Measurements from ENCODE around the gene CD320. TPM values are rescaled to one million over a fixed set of nuclear protein-coding genes. Genes with fewer than 3 reads are reported as not detected.
A peak's percentile ranks its signal among the peaks of the same experiment; 100 is the strongest.

CD320 gene
- total and polyA plus RNA-seq, 2 experiments from 2014 or later, result 87.0 to 124 TPM

DNA sequence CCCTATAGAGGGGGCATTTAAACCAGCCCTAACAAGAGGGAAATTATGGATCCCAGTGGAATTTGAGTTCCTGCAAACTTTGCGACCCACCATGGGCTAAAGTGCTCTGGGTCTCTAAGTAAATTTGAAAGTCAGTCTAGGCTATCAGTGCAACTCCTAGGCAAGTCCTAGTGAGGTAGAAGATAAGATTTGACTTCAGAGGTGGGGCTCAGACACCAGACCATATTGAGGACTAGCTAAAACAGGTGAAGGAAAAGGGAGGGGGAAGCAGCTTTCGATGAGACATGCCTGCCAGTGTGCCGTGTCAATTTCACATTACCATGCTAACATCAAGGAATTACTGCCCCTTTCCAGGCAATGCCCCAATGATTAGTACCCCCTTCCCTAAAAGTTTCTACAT lies 38.4 kb downstream of the CD320 start:
- DNase-seq (ENCODE audit: low spot score) (no peak), ATAC-seq (no peak)
- Histone ChIP-seq H3K4me1 (ENCODE audit: insufficient read depth) (0 out of 2 replicates have a peak, but pooled peaks cover 8% of the 10 kb centered on the region), H3K79me2 (replicated peaks; ENCODE audit: insufficient read depth) (no peaks in the 10 kb centered on the region), H2AFZ (peak overlapping the region; percentile 91), H3K27ac (ENCODE audit: low read depth) (no peak overlapping the region), H3K36me3 (ENCODE audit: insufficient read depth) (no peaks in the 10 kb centered on the region), H3K4me2 (no peak overlapping the region), H3K4me3 (no peak overlapping the region), H3K9me2 (ENCODE audit: insufficient read depth) (no peaks in the 10 kb centered on the region), H3K27me3 (ENCODE audit: insufficient read depth) (no peaks in the 10 kb centered on the region), H4K20me1 (replicated peaks; ENCODE audit: insufficient read depth) (no peaks in the 10 kb centered on the region), H3F3A (replicated peaks; ENCODE audit: low read depth) (0 out of 2 replicates have a peak, but pooled peaks cover 10% of the 10 kb centered on the region)
- Mint-ChIP-seq H3K4me1 (peaks cover 8% of the 10 kb centered on the region), H3K27ac (no peak overlapping the region), H3K4me3 (peak overlapping the region; percentile 39; the same call in 1 of the 3 replicates), H3K9me3 (no peaks in the 10 kb centered on the region), H3K27me3 (ENCODE audit: insufficient read depth, low read depth, poor library complexity) (peaks cover 4% of the 10 kb centered on the region), H3K36me3 (ENCODE audit: low read depth) (no peaks in the 10 kb centered on the region; the same call in 2 of the 3 replicates)
- TF ChIP-seq NANOG (IDR thresholded peaks at IDR 0.05; ENCODE audit: borderline replicate concordance) (no peak), EZH2 (IDR thresholded peaks at IDR 0.05; ENCODE audit: low read depth, unreplicated experiment) (no peak), ZNF462 (CRISPR knock-in tag; IDR thresholded peaks at IDR 0.05) (no peak)

- TF ChIP-seq ZNF331 (CRISPR knock-in tag; IDR thresholded peaks at IDR 0.05; ENCODE audit: low read depth), result no peak
- TF ChIP-seq ZNF114 (CRISPR knock-in tag; IDR thresholded peaks at IDR 0.05), result no peak
- no peak for TF ChIP-seq EZH2 (IDR thresholded peaks at IDR 0.05; ENCODE audit: low read depth, unreplicated experiment)
- TF ChIP-seq ZNF462 (CRISPR knock-in tag; IDR thresholded peaks at IDR 0.05), result no peak
- Histone ChIP-seq H3K36me3 (ENCODE audit: insufficient read depth) (no peaks in the 10 kb centered on the region), H3K27me3 (ENCODE audit: insufficient read depth) (no peaks in the 10 kb centered on the region), H4K20me1 (replicated peaks; ENCODE audit: insufficient read depth) (0 out of 2 replicates have a peak, but pooled peaks cover 3% of the 10 kb centered on the region), H3K9me2 (ENCODE audit: insufficient read depth) (no peaks in the 10 kb centered on the region), H3K4me1 (ENCODE audit: insufficient read depth) (0 out of 2 replicates have a peak, but pooled peaks cover 8% of the 10 kb centered on the region), H3F3A (replicated peaks; ENCODE audit: low read depth) (peaks cover 16% of the 10 kb centered on the region; the same call in 1 of the 2 replicates), H3K4me2 (no peak overlapping the region), H2AFZ (no peak overlapping the region), H3K4me3 (no peak overlapping the region), H3K79me2 (replicated peaks; ENCODE audit: insufficient read depth) (no peaks in the 10 kb centered on the region), H3K27ac (ENCODE audit: low read depth) (no peak overlapping the region)
- no peak overlapping the region for H3K27ac Mint-ChIP-seq
- H3K27me3 Mint-ChIP-seq (ENCODE audit: insufficient read depth, low read depth, poor library complexity), result peaks cover 11% of the 10 kb centered on the region
- DNase-seq (ENCODE audit: low spot score), result no peak
- no peaks in the 10 kb centered on the region for H3K9me3 Mint-ChIP-seq
- peaks cover 8% of the 10 kb centered on the region for H3K4me1 Mint-ChIP-seq
- H3K4me3 Mint-ChIP-seq, result no peak overlapping the region
- ATAC-seq, result no peak
- H3K36me3 Mint-ChIP-seq (ENCODE audit: low read depth), result peaks cover 14% of the 10 kb centered on the region; the same call in 2 of the 3 replicates
Measured at GRCh38 chr19:8265872-8266271, 42.3 kb downstream of the CD320 start.
